CD4-positive, CD25-positive, alpha-beta regulatory T cell (primary cell): Measurements from ENCODE around the gene AGL. TPM values are rescaled to one million over a fixed set of nuclear protein-coding genes. Genes with fewer than 3 reads are reported as not detected.
"Not testable (repeated sequence)": the region's sequence is repeated elsewhere in the genome, so short reads cannot be mapped to it uniquely, and the experiment has no call there.

ENCODE experiments used
- ATAC-seq, 2 donors: fragments of 150-1000 bp; cut with Tn5 transposase; one replicate each; pipeline ENCODE4 v1.10.0; 2021; ENCODE audit warnings: low read depth in 2 of 2, moderate number of reproducible peaks in 2 of 2, moderate library complexity in 1 of 2
- DNase-seq, 3 donors: peaks; one replicate each; pipeline versions ENCODE4 v3.0.0 to v3.0.0-alpha.2; 2012 to 2022; ENCODE audit warnings: mixed read lengths in 1 of 3
- H3K27ac ChIP-seq: one replicate; pipeline ENCODE4 v1.7.0; 2013; ENCODE audit warnings: mild to moderate bottlenecking, low read length; ENCODE audit not compliant: insufficient read depth, poor library complexity, severe bottlenecking
- H3K27me3 ChIP-seq: one replicate; pipeline ENCODE4 v1.7.0; 2013; ENCODE audit warnings: low read length; ENCODE audit not compliant: control insufficient read depth, insufficient read depth
- H3K36me3 ChIP-seq: one replicate; pipeline ENCODE4 v1.7.0; 2013; ENCODE audit warnings: mild to moderate bottlenecking, low read length, moderate library complexity; ENCODE audit not compliant: control insufficient read depth, insufficient read depth
- H3K4me1 ChIP-seq: 2 replicates; pipeline ENCODE4 v1.7.0; 2013; ENCODE audit warnings: mild to moderate bottlenecking, low read length; ENCODE audit not compliant: insufficient read depth, control insufficient read depth, poor library complexity, severe bottlenecking
- H3K4me3 ChIP-seq: one replicate; pipeline ENCODE4 v1.7.0; 2013; ENCODE audit warnings: low read depth, mild to moderate bottlenecking, low read length, moderate library complexity
- H3K9me3 ChIP-seq, 2 experiments: 1 replicate in 1 of 2; 2 replicates in 1 of 2; pipeline ENCODE4 v1.7.0; 2013; ENCODE audit warnings: low read length in 2 of 2, mild to moderate bottlenecking in 1 of 2, moderate library complexity in 1 of 2; ENCODE audit not compliant: control insufficient read depth in 2 of 2
- H3K27ac Mint-ChIP-seq, 3 donors: one replicate each; pipeline ENCODE4 v1.8.0; 2020 to 2022; ENCODE audit warnings: mild to moderate bottlenecking in 3 of 3, mixed read lengths in 3 of 3, moderate library complexity in 2 of 3
- H3K27me3 Mint-ChIP-seq: one replicate; pipeline ENCODE4 v1.8.0; 2022; ENCODE audit warnings: mild to moderate bottlenecking, mixed read lengths
- H3K36me3 Mint-ChIP-seq: one replicate; pipeline ENCODE4 v1.8.0; 2020; ENCODE audit warnings: mixed read lengths
- H3K4me1 Mint-ChIP-seq, 4 donors: one replicate each; pipeline ENCODE4 v1.8.0; 2020 to 2022; ENCODE audit warnings: mixed read lengths in 4 of 4, mild to moderate bottlenecking in 1 of 4
- H3K4me3 Mint-ChIP-seq, 4 donors: one replicate each; pipeline ENCODE4 v1.8.0; 2020 to 2022; ENCODE audit warnings: mild to moderate bottlenecking in 4 of 4, mixed read lengths in 4 of 4, moderate library complexity in 3 of 4
- H3K9me3 Mint-ChIP-seq, 7 donors: one replicate each; pipeline ENCODE4 v1.8.0; 2020 to 2022; ENCODE audit warnings: mixed read lengths in 7 of 7, mild to moderate bottlenecking in 3 of 7, moderate library complexity in 2 of 7
- polyA plus RNA-seq, 4 donors: library from polyadenylated mRNA; unstranded; fragments of 300-500 nt; fragmentation: Illumina TruSeq; gene quantifications; one replicate each; pipeline ENCODE4 v1.2.3, GENCODE V29; 2021
- total RNA-seq: library from RNA; stranded (reverse); gene quantifications from one replicate; pipeline ENCODE4 v1.2.3, GENCODE V29; 2022

Gene AGL
- total and polyA plus RNA-seq, 5 donors from 2014 or later: 8.5 to 11.9 (median 9.8) TPM

DNA sequence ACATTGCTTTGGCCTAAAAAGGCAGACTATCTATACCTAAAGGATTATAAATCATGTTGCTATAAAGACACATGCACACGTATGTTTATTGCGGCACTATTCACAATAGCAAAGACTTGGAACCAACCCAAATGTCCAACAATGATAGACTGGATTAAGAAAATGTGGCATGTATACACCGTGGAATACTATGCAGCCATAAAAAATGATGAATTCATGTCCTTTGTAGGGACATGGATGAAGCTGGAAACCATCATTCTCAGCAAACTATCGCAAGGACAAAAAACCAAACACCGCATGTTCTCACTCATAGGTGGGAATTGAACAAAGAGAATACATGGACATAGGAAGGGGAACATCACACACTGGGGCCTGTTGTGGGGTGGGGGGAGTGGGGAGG lies 110.1 kb downstream of the AGL start:
- H3K9me3 Mint-ChIP-seq: not testable (repeated sequence)

DNA sequence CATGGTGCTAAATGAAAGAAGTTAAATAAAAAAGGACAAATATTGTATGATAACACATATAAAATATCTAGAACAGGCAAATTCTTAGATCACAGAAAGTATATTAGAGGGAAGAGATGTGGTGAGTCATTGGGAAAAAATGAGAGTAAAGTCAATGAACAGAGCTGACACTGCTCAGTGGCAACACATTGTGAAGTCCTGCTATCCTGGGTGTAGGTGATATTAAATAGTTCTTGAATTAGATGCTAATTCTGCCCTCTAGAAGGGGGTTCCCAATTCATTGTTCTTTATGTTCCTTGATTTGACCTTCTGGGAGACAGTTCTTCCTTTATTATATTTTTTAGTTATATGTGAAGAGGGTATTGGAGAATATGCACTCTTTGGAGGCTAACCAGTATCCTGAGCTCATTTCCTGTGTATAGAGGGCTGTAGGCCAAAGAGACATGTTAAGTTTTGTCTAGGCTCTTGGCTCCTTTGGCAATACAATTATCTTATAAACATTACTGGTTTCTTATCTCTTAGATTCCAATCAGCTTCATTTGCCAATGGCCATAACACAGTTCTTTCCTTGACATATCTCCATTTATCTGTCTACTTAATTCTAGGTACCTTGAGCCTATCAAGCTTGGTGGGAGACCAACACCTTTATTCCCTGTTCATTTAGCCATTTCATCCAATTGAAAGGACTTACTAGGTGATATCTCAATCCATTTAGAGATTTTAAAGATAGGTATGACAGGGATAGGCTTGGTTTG lies 113.1 kb downstream of the AGL start:
- H3K4me3 Mint-ChIP-seq: no peak overlapping the region
- no peak overlapping the region for H3K27ac Mint-ChIP-seq
- H3K27ac ChIP-seq: no peak overlapping the region
- no peaks in the 10 kb centered on the region for H3K4me1 ChIP-seq
- peaks cover 0 to 5% (median 2%) of the 10 kb centered on the region in 4 donors for H3K4me1 Mint-ChIP-seq
- H3K9me3 Mint-ChIP-seq: no peaks in the 10 kb centered on the region
- H3K9me3 ChIP-seq: no peaks in the 10 kb centered on the region
- DNase-seq (no peak), ATAC-seq (no peak)
- H3K27me3 Mint-ChIP-seq: peaks cover 4% of the 10 kb centered on the region
- no peaks in the 10 kb centered on the region for H3K36me3 ChIP-seq
- no peaks in the 10 kb centered on the region for H3K27me3 ChIP-seq
- no peak overlapping the region for H3K4me3 ChIP-seq
- no peaks in the 10 kb centered on the region for H3K36me3 Mint-ChIP-seq

More for the DNA sequence above, 110.1 kb downstream of the AGL start:
- H3K4me1 ChIP-seq, H3K9me3 ChIP-seq, H3K27ac ChIP-seq, H3K36me3 ChIP-seq, H3K4me3 ChIP-seq, ATAC-seq, H3K27ac Mint-ChIP-seq, H3K4me1 Mint-ChIP-seq, DNase-seq, H3K27me3 ChIP-seq, H3K36me3 Mint-ChIP-seq, H3K4me3 Mint-ChIP-seq: not testable (repeated sequence)
- H3K27me3 Mint-ChIP-seq: peaks cover 15% of the 10 kb centered on the region

DNA sequence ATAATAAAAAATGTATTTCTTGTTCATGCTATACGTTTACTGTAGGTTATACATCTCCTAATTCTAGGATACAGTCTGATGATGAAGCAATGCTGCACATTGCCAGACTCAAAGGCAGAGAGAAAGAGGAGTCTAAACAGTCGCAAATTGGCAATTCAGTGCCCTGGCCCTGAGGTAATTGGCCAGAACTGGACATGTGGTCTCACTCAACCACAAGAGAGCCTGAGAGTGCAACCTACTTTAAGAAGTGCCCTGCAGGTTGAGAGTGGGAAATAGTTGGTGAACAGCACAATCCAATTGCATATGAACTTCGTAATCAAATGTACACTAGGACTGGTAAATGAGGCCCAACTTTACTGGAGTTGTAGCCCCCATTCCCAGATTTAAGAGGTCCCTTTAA lies 114.6 kb downstream of the AGL start:
- H3K9me3 ChIP-seq: no peaks in the 10 kb centered on the region
- no peaks in the 10 kb centered on the region for H3K36me3 Mint-ChIP-seq
- H3K36me3 ChIP-seq: no peaks in the 10 kb centered on the region
- peaks cover 7% of the 10 kb centered on the region for H3K4me1 ChIP-seq
- H3K27me3 ChIP-seq: no peaks in the 10 kb centered on the region
- ATAC-seq (no peak), DNase-seq (no peak)
- H3K4me1 Mint-ChIP-seq: peaks cover 4 to 19% (median 14%) of the 10 kb centered on the region in 4 donors
- H3K27me3 Mint-ChIP-seq: peaks cover 4% of the 10 kb centered on the region
- H3K27ac ChIP-seq: no peak overlapping the region
- no peak overlapping the region for H3K27ac Mint-ChIP-seq
- no peak overlapping the region for H3K4me3 ChIP-seq
- no peaks in the 10 kb centered on the region for H3K9me3 Mint-ChIP-seq
- H3K4me3 Mint-ChIP-seq: peak overlapping the region in 1 of 4 donors; percentile 29

DNA sequence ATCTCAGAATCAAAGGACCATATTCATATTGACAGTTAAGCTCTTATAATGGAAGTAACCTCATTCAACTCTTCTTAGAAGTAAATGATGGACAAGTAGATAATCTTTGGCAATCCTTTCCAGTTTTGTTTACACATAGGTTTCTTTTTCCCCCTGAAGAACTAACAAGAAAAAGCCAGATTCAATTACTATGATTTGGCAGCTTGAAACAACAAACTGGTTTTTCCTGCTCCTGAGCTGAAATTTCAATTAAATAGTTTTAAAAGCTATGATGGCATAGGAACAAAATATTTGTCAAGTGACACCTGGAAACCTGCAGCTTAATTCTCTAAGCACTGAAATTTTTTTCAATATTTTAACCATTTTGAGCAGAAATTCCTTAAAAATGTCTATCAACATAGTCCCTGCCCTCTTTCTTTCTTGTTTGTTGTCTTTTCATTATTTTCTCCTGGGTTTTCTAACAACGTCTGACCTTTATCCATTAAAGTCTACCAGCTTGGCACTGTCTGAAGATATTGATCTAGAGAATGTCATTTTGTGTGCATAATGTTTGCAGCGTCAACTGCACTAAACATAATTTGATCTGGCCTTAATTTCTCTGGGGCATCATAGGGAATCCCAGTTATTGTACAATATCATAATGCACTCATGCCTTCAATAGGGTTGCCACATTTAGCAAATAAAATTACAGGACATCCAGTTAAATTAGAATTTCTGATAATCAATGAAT lies 115.7 kb downstream of the AGL start:
- no peak overlapping the region for H3K27ac ChIP-seq
- Mint-ChIP-seq H3K27ac (no peak overlapping the region), H3K36me3 (peaks cover 4% of the 10 kb centered on the region), H3K4me1 (peaks cover 10 to 26% (median 18%) of the 10 kb centered on the region in 4 donors), H3K4me3 (no peak overlapping the region), H3K27me3 (peaks cover 4% of the 10 kb centered on the region), H3K9me3 (no peaks in the 10 kb centered on the region)
- H3K27me3 ChIP-seq: no peaks in the 10 kb centered on the region
- H3K36me3 ChIP-seq: no peaks in the 10 kb centered on the region
- DNase-seq (no peak), ATAC-seq (no peak)
- H3K4me3 ChIP-seq: no peak overlapping the region
- no peaks in the 10 kb centered on the region for H3K9me3 ChIP-seq
- H3K4me1 ChIP-seq: peaks cover 14% of the 10 kb centered on the region

DNA sequence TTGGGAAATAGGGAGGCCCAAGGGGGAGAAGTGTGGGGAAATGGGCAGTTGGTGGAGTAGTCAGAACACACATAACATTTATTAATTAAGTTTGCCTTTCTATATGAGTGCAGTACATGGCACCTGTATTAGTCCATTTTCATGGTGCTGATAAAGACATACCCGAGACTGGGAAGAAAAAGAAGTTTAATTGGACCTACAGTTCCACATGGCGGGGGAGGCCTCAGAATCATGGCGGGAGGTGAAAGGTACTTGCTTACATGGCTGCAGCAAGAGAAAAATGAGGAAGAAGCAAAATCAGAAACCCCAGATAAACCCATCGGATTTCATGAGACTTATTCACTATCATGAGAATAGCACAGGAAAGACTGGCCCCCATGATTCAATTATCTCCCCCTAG lies 118.1 kb downstream of the AGL start:
- no peak for ATAC-seq
- H3K4me1 Mint-ChIP-seq: peaks cover 18 to 44% (median 33%) of the 10 kb centered on the region in 4 donors
- peak overlapping the region in 1 of 3 donors; percentile 2 for H3K27ac Mint-ChIP-seq
- no peak overlapping the region for H3K27ac ChIP-seq
- H3K27me3 ChIP-seq: no peaks in the 10 kb centered on the region
- no peak for DNase-seq
- H3K9me3 ChIP-seq: no peaks in the 10 kb centered on the region
- H3K9me3 Mint-ChIP-seq: no peaks in the 10 kb centered on the region
- H3K36me3 Mint-ChIP-seq: peaks cover 4% of the 10 kb centered on the region
- H3K4me3 Mint-ChIP-seq: peak overlapping the region; percentile 71 to 100 (median 95)
- no peak overlapping the region for H3K4me3 ChIP-seq
- H3K36me3 ChIP-seq: no peaks in the 10 kb centered on the region
- H3K4me1 ChIP-seq: peaks cover 20% of the 10 kb centered on the region
- H3K27me3 Mint-ChIP-seq: peaks cover 4% of the 10 kb centered on the region

DNA sequence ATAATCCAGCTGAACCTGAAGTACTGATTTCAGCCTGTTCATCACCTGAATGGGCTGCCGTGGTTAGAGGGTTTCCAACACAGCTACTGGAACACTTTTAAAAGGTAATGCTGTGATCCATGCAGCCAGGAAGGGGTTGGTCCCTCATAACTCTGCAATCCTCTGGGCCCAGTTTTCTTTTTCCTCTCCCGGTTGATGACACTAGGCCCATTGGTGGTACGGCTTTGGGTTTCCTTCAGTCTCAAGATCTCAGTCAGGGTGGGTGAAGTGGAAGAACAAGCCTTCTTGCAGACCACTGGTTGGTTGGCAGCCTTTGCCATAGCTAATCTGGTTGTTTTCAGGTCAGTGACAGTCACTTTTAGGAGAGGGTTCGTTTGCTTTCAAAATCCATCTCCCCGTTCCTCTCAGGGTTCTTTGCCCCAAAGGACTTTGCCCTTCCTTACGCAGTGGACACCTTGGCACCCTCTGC lies 119.1 kb downstream of the AGL start:
- Histone ChIP-seq H3K9me3 (no peaks in the 10 kb centered on the region), H3K4me1 (peaks cover 20% of the 10 kb centered on the region), H3K27ac (peak overlapping the region; percentile 78), H3K27me3 (no peaks in the 10 kb centered on the region), H3K4me3 (peak overlapping the region; percentile 72), H3K36me3 (no peaks in the 10 kb centered on the region)
- peaks cover 4% of the 10 kb centered on the region for H3K36me3 Mint-ChIP-seq
- no peak for ATAC-seq
- H3K9me3 Mint-ChIP-seq: no peaks in the 10 kb centered on the region
- no peak for DNase-seq
- H3K27ac Mint-ChIP-seq: peak overlapping the region; percentile 72 to 92 (median 79)
- H3K4me3 Mint-ChIP-seq: peak overlapping the region; percentile 99 to 100 (median 100)
- peaks cover 4% of the 10 kb centered on the region for H3K27me3 Mint-ChIP-seq
- H3K4me1 Mint-ChIP-seq: peaks cover 23 to 50% (median 37%) of the 10 kb centered on the region in 4 donors

DNA sequence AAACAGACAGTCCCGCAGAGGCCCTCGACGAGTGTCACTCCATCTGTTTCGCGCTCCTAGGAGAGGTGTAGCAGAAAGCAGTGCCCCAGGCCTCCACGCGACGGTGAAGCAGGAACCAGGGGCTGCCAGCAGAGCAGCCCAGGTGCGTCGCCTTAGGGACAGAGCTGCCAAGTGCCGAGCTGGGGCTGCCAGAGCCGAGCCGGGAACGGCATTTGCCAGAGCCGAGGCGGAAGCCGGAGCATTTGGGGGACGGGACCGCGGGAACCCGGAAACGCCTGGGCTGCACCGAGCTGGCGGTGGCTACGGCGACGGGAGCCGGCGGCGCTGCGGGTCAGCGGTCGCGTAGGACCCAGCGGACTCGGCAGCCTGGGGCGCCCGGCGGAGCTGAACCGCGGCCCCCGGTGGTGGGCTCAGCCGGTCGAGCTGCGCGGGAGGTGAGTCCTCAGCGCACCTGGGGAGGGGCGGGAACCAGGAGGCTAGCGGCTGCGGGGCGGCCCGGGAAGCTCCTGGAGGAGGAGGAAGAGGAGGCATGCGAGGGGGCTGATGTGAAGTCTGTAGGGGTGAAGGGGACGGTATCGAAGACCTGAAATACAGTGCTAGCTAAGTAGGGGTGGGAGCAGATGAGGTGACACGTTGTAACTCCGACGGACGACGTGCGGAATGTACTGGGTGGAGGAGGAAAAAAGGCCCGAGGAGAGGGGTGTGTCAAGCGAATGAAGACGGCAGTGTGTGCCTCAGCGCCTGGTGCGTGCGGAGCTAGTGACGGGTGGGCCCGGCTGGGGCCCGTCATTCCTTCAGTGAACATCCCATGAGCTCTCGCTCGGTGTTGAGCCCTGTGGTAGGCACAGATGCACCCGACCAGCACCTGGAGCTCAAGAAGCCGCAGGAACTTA lies 119.8 kb downstream of the AGL start, which contains the start of gene SLC35A3:
Gene SLC35A3, plus strand, starts transcription at position 268 of the 893 bp plus-strand sequence. CDS start 23,559 bp downstream, outside the sequence.
- peaks cover 25 to 52% (median 40%) of the 10 kb centered on the region in 4 donors for H3K4me1 Mint-ChIP-seq

More for the DNA sequence above, 119.8 kb downstream of the AGL start, which contains the start of gene SLC35A3:
- H3K27me3 Mint-ChIP-seq: peaks cover 4% of the 10 kb centered on the region
- DNase-seq (peak; percentile 64 to 88 (median 79)), ATAC-seq (peak; percentile 87 to 90)
- H3K4me3 ChIP-seq: peak within 1 kb of the TSS; percentile 91
- H3K27ac ChIP-seq: peak within 1 kb of the TSS; percentile 78
- H3K9me3 ChIP-seq: no peaks in the 10 kb centered on the region
- H3K4me1 ChIP-seq: peaks cover 20% of the 10 kb centered on the region
- peaks cover 4% of the 10 kb centered on the region for H3K36me3 Mint-ChIP-seq
- no peaks in the 10 kb centered on the region for H3K27me3 ChIP-seq
- H3K27ac Mint-ChIP-seq: peak within 1 kb of the TSS; percentile 92 to 99 (median 93)
- peaks cover 4% of the 10 kb centered on the region for H3K36me3 ChIP-seq
- no peaks in the 10 kb centered on the region for H3K9me3 Mint-ChIP-seq
- peak within 1 kb of the TSS; percentile 99 to 100 (median 100) for H3K4me3 Mint-ChIP-seq
